Hepatic stellate cell (primary cell): ENCODE results near the gene NCSTN.

Experiments used
- DNase-seq: peaks from one replicate; pipeline ENCODE4 v3.0.0; 2011; ENCODE audit warnings: low spot score

NCSTN gene

GRCh38 chr1:160342953-160343869, at the start of gene NCSTN, which contains the start of gene COPA:
Gene NCSTN (plus strand): TSS chr1:160343383. CDS start chr1:160343397, 14 bp downstream.
Gene COPA (minus strand): TSS chr1:160343250. CDS start chr1:160343170, 80 bp downstream.
- DNase-seq, result peak; percentile 89

DNA sequence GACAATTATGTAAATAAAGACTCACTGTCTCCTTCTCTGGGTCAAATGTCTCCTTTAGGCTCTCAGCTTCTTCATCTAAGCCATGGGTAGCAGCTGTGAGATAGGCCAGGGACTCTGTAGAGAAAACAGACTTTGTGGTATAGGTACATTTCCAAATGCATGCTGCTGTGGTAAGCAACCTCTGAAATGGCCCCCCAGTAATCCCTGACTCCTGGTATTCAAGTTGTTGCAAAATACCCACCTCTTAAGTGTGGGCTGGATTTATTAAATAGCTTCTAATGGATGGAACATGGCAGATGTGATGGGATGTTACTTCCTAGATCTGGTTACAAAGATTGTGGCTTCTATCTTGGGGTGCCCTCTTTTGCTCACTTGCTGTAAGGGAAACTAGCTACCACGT, 47.1 kb upstream of the NCSTN start:
- DNase-seq, result no peak

- no peak for DNase-seq
These were observed 43.0 kb upstream of the NCSTN start for GRCh38 chr1:160300173-160300572.

DNA sequence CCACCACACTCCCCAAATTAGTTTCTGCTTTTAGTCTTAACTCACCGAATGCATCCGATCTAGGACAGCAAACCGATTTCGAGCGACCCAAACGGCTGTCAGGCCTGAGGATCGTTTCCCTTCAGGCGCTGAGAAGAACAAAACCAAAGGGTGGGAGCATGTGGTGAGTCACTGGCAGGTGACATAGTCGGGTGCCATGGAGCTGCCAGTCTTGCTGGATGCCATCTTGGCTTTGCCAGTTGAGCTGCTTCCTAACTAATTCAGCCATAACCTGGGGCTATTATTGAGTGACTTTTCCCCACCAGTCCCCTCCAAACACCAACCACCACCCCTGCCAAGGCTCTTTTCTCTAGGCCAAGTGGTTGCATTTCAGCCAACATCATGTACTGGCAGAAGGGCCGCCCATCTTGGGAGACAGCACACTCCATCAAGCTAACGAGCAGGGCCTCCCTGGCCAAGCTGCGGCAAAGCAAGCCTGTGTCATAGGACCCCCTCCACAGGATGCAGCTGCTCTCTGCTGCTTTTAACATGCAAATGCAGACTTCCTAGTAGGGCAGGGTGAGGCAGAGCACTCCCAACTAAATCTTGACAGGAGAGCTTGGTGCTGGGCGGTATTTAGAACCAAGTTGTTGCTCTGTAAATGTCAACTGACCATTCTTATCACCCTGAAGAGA, 35.9 kb upstream of the NCSTN start:
- no peak for DNase-seq

DNA sequence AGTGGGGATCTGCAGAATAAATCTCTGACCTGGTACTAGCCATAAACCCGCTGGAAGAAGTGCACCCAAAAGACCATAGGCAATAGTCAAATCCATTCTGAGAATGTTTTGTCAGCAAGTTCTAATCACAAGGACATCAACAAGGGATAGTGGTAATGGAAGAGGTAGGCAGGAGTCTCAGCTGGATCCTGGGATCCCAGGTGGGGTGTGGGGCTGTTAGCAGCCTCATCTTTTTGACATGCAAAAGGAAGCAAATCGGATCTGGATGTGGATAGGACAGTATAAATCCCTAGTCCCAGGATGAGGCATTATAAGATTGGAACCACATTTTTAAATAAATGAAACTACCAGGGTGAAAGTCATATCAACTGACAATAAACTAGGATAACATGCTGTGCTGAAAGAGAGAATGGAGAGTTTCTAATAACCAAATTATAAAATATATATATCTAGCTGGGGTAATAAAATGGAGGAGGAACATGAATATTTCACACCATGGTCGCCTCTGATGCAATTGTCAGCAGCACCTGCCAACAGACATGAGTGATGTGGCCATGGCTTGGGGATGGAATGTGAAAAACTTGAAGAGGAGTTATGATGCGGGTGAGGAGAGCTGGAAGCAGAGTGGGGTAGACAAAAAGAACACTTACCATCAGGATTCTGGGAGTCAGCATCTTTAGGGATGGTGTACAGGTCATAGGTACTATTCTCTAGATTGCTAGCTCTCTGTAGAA, 34.6 kb upstream of the NCSTN start:
- DNase-seq, result no peak

DNA sequence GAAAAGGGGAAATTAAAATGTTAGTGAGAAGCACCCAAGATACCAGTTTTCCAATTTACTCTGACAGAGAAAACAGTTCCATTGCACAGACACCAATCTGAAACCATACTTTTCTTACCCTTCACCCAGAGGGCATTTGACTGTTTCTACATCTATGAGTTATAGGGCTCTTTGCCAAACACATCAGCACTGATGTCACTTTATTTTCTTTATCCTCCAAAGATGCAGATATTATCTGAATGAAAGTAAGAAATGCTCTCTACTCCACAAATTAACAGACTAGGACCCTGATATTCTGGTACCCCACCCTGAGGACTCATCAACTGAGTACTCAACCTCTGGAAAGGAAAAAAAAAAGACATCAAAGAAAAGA, 34.0 kb upstream of the NCSTN start:
- peak; percentile 19 for DNase-seq

DNA sequence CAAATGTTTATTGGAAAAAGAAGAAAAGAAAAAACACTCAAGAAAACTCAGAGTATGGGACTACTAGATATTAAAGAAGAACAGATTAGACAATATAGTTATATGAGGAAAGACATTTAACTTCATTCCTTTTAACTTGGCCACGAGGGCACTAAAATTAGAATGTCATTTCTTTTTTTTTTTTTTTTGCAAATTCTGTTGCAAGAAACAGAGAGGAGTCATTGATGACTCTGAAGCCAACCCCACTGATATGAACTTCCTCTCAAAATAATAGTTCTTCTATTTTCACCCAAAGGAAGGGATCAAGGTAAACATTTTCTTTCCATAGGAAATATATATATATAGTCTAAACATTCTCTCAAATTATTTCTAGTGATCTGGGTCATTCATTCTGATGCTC, 33.6 kb upstream of the NCSTN start:
- no peak for DNase-seq

GRCh38 chr1:160315359-160315758, 27.8 kb upstream of the NCSTN start:
- no peak for DNase-seq

- no peak for DNase-seq
These were observed 20.4 kb upstream of the NCSTN start for GRCh38 chr1:160322831-160323230.

- DNase-seq, result no peak
These were observed 17.9 kb upstream of the NCSTN start for GRCh38 chr1:160325252-160325651.

DNA sequence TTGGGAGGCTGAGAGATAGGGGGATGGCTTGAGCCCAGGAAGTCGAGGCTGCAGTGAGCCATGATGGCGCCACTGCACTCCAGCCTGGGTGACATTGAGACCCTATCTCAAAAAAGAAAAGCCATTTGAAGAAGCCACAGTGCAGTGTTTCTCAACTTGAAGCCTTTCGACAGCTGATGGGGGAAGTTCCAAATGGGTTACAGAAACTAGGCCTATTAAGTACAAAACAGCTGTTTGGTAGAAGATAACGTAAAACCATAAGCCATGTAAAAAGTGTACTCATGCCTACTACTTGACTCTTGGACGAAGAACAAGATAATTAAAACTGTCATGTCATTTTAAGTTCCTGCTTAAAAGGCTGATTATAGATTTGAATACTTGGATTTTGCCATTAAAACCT, 16.8 kb upstream of the NCSTN start:
- DNase-seq, result no peak

DNA sequence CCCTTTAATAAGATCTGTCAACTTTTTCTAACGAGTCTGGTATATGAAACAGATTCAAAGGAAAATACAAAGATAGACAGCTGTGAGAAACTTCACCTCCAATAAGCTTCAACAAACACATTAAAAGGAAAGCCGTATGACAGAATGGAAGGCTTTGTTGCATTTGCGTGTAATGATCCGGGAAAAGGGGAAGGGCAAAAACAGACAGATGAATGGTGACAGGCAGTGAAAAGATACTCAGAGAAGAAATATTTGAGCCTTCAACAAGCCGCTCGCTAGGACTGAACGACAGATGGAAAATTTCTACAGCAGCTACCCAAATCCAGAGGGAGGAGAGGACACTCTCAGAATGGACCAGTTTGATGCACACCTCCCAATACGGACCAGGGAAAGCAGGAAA, 15.0 kb upstream of the NCSTN start:
- DNase-seq, result no peak

GRCh38 chr1:160330119-160330518, 13.1 kb upstream of the NCSTN start:
- no peak for DNase-seq

GRCh38 chr1:160332516-160332915, 10.7 kb upstream of the NCSTN start:
- DNase-seq, result no peak

DNA sequence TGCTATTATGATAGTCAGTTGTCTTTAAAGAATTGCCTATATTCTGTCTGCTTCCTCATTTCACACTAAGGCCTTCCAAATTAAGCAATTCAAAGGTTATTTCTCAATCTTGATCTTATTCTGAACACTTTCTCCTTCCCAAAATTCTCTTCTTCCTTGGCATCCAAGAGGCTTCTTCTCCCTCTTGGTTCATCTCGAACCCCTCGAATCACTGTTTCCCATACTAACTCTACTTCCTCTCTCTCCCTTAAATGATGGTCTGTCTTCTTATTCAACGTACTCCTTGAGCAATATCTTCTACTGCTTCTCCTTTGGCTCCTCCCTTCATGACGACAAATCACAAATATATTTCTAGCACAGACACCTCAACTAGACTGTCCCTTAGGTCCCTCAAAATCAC, 4.6 kb upstream of the NCSTN start:
- DNase-seq, result no peak

DNA sequence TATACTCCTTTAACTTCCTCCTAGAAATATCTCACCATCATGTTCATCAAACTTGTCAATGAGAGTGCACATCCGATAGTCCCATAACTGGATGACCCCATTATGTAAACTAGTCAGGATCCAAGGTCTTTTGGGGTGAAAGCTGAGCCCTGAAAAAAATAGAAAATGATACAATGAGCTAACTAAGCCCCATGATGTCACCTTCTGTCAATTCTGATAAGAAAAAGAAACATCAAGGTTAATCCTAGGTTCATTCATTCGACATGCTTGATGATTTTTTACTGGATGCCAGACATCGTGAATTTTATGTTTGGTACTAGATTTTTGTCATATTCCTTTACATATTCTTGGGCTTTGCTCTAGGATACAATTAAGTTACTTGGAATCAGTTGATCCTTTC, 3.0 kb upstream of the NCSTN start:
- no peak for DNase-seq

DNA sequence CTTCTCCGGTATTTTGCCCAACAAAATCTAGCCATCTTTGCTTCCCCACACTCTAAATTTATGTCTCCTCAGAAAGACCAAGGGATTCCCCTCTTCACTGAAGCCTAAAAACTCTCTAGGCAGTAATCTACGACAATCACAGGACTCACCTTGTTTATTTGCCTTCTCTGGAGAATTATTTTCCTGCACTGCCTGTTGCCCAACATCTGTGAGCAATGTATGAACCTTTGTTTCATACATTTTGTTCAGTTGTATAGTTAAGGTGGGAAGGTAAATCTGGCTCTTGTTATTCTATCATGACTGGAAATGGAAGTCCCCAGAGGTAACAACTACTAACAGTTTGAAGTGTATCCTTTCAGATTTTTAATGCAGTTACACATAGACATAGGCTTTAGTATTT, 2.3 kb upstream of the NCSTN start:
- no peak for DNase-seq

- no peak for DNase-seq
These were observed 657 bp upstream of the NCSTN start for GRCh38 chr1:160342526-160342925.

GRCh38 chr1:160344241-160344640, 1.1 kb downstream of the NCSTN start:
- DNase-seq, result no peak

DNA sequence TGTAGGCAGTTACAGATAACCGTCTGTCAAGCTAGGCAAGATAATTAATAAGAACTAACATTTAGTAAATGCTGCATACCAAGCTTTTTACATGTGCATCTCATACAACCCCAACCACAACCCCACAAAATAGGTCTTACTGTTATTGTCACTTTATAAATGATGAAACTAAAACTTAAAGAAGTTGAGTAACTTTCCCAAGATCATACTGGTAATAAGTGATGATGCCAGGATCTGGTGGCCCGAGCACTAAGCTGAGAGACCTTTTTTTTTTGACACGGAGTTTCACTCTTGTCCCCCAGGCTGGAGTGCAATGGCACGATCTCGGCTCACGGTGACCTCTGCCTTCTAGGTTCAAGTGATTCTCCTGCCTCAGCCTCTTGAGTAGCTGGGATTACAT, 1.8 kb downstream of the NCSTN start:
- DNase-seq, result no peak

DNA sequence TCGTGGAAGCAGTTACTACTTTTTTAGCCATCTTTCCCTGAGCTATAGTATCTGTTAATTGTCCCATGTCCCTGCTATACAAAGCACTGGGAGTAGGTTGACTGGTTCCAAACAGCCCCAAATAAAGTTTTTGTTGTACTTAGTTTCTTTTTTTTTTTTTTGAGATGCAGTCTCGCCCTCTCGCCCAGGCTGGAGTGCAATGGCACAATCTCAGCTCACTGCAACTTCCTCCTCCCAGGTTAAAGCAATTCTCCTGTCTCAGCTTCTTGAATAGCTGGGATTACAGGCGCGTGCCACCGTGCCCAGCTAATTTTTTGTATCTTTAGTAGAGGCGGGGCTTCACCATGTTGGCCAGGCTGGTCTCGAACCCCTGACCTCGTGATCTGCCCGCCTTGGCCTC, 3.3 kb downstream of the NCSTN start:
- DNase-seq, result no peak

- DNase-seq, result no peak
These were observed 3.8 kb downstream of the NCSTN start for GRCh38 chr1:160346958-160347357.

DNA sequence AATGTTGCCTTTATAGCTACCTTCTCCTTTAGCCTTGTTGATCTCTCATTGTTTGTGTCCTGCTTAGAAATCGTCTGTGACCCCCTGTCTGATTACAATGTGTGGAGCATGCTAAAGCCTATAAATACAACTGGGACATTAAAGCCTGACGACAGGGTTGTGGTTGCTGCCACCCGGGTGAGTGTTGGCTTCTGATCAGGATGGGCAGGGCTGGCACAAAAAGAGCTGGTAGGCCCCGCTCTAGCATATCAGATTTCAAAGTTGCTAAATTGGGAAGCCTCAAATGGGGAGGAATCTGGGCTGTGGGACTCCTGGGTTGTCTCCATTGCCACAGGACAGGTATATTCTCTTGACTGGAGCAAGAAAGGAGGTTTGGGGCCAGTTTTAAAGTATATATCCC, 8.4 kb downstream of the NCSTN start:
- DNase-seq, result no peak
